ENCODE results near the gene USH2A.

- no peak for TF ChIP-seq CTCF (IDR thresholded peaks at IDR 0.05; ENCODE audit: borderline replicate concordance, extremely low read depth, low read length, poor library complexity, severe bottlenecking)
- no peak for TF ChIP-seq EZH2 (IDR thresholded peaks at IDR 0.05; ENCODE audit: borderline replicate concordance, low read depth, low read length, severe bottlenecking)
Observed at GRCh38 chr1:216459651-216460207, 36.5 kb upstream of the USH2A start.

Data from DND-41 (cell line).